KMS-11 (cell line): Measurements from ENCODE around the gene VPS35.
"Not testable (repeated sequence)": the region's sequence is repeated elsewhere in the genome, so short reads cannot be mapped to it uniquely, and the experiment has no call there.

Experiments
- H2AFZ ChIP-seq: fragments of 200-600 bp; sonication (generic); 2 replicates; pipeline ENCODE4 v1.6.1; 2016; ENCODE audit warnings: antibody characterized with exemption, mixed run types, low read depth
- H3K27ac ChIP-seq: fragments of 200-600 bp; sonication (generic); 2 replicates; pipeline ENCODE4 v1.6.1; 2016; ENCODE audit warnings: mild to moderate bottlenecking, mixed run types
- H3K27me3 ChIP-seq: fragments of 200-600 bp; sonication (generic); 2 replicates; pipeline ENCODE4 v1.6.1; 2017; ENCODE audit warnings: mild to moderate bottlenecking, low read depth, mixed run types, moderate library complexity; ENCODE audit not compliant: insufficient read depth
- H3K36me3 ChIP-seq: fragments of 200-600 bp; sonication (generic); 2 replicates; pipeline ENCODE4 v1.6.1; 2017; ENCODE audit warnings: mild to moderate bottlenecking, mixed run types; ENCODE audit not compliant: insufficient read depth
- H3K4me1 ChIP-seq: fragments of 200-600 bp; sonication (generic); 2 replicates; pipeline ENCODE4 v1.6.1; 2016; ENCODE audit warnings: mild to moderate bottlenecking, low read depth, mixed run types; ENCODE audit not compliant: poor library complexity, severe bottlenecking
- H3K4me2 ChIP-seq: fragments of 200-600 bp; sonication (generic); 2 replicates; pipeline ENCODE4 v1.7.0; 2016; ENCODE audit warnings: mild to moderate bottlenecking, mixed run types
- H3K4me3 ChIP-seq: fragments of 200-600 bp; sonication (generic); IDR thresholded peaks from 2 replicates; pipeline ENCODE4 v1.6.1; 2017; ENCODE audit warnings: low read depth, low read length, mixed read lengths; ENCODE audit not compliant: insufficient read depth
- H3K79me2 ChIP-seq: fragments of 200-600 bp; sonication (generic); 2 replicates; pipeline ENCODE4 v1.6.1; 2016; ENCODE audit warnings: low read depth, mixed run types; ENCODE audit not compliant: insufficient read depth
- H3K9ac ChIP-seq: fragments of 200-600 bp; sonication (generic); 2 replicates; pipeline ENCODE4 v1.6.1; 2016; ENCODE audit warnings: mild to moderate bottlenecking, mixed run types
- H4K20me1 ChIP-seq: fragments of 200-600 bp; sonication (generic); 2 replicates; pipeline ENCODE4 v1.6.1; 2016; ENCODE audit warnings: mild to moderate bottlenecking, mixed run types; ENCODE audit not compliant: insufficient read depth
- TF ChIP-seq, protein P1 (sequence below): fragments of 200-600 bp; sonication (generic); conservative IDR thresholded peaks from 2 replicates; pipeline ENCODE4 v1.6.1; 2017; ENCODE audit warnings: low read depth, mild to moderate bottlenecking, antibody characterized with exemption, low read length, moderate library complexity, mixed read lengths

The VPS35 gene

DNA sequence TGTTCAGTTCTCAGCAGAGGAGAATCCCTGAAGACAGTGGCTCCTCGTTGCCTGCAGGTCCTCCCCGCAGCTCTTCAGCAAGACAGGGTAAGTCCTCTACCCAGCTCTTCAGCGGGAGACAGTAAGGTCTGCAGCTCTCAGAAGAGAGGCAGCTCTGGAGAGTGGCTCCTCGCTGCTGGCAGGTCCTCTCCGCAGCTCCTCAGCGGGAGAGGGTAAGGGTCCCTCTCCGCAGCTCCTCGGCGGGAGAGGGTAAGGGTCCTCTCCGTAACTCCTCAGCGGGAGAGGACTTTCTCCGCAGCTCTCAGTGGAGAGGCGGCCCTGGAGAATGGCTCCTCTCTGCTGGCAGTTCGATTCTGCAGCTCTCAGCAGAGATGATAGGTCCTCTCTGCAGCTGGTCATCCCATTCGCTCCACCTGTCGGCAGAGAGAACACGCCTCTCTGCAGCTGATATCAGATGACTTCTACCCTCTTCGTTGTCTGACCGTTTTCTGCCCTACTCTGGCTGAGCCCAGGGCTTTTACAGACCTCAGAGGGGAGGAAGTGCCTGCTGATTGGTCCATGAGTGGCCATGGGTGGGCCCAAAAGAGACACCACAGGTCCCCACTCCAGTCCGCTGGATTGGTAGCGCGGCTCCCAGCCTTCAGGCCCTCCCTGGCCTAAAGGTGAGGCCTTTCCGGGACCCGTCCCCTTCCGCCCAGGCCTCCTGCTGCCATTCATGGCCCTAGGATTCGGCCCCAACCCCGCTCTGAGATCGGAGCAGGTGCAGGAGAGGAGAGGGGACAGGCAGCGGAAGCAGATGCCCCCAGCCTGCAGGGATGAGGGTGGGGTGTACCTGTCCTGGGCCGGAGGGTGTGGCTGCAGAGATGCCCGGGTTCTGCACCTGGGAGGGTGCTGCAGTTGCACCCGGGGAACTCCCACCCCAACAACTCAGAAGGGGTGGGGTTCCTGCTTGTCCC lies 55.9 kb downstream of the VPS35 start:
- H3K4me1 ChIP-seq, result peaks cover 15% of the 10 kb centered on the region
- peak overlapping the region; percentile 41; the same call in 1 of the 2 replicates for H3K9ac ChIP-seq
- no peaks in the 10 kb centered on the region for H4K20me1 ChIP-seq
- H3K4me2 ChIP-seq, result peak overlapping the region; percentile 53
- H3K27ac ChIP-seq, result peak overlapping the region; percentile 69
- H3K79me2 ChIP-seq, result no peaks in the 10 kb centered on the region
- TF ChIP-seq, protein P1, sequence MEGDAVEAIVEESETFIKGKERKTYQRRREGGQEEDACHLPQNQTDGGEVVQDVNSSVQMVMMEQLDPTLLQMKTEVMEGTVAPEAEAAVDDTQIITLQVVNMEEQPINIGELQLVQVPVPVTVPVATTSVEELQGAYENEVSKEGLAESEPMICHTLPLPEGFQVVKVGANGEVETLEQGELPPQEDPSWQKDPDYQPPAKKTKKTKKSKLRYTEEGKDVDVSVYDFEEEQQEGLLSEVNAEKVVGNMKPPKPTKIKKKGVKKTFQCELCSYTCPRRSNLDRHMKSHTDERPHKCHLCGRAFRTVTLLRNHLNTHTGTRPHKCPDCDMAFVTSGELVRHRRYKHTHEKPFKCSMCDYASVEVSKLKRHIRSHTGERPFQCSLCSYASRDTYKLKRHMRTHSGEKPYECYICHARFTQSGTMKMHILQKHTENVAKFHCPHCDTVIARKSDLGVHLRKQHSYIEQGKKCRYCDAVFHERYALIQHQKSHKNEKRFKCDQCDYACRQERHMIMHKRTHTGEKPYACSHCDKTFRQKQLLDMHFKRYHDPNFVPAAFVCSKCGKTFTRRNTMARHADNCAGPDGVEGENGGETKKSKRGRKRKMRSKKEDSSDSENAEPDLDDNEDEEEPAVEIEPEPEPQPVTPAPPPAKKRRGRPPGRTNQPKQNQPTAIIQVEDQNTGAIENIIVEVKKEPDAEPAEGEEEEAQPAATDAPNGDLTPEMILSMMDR, result no peak
- H3K4me3 ChIP-seq, result no peak overlapping the region
- H3K27me3 ChIP-seq, result no peaks in the 10 kb centered on the region
- H3K36me3 ChIP-seq, result no peaks in the 10 kb centered on the region
- H2AFZ ChIP-seq, result peak overlapping the region; percentile 44; the same call in 1 of the 2 replicates

DNA sequence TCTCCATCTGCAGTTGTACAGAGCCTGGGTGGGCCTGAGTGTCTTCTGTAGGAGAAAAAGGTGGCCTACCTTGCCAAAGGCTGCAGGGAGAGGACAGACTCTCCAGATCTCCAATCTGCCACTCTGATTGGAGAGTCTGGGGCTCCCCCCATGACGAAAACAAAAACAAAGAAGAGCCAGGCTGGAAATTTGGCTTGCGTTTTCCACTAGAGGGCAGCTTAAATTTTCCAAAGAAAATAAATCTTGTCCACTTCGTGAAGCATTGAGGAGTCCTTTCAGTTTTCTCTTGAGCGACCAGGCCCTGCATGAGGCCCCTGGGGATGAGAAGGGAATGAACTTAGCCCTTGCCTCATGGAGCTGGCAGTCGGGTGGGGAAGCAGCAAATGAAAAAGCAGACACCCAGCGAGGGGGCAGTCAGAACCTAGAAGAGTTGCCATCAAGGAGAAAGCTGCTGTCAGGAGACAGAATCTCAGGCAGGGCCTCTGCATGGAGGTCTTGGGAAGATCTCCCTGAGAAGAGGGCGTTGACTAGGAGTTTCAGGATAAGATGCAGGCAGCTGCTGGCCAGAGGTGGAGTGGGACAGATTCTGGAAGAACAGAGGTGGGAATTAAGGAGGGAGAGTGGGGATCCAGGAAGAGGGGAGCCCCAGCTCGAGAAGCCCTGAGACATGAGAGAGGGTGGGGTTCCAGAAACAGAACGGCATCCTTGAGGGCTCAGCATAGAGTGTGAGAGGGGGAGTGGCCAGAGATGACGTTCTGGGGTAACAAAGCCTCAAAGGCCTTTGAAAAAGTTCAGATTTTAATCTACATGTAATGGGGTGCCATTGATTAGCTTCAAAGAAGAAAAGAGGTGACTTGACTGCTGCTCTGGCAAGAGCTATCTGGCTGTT lies 59.4 kb downstream of the VPS35 start:
- TF ChIP-seq, protein P1, result no peak; the same call in 1 of the 2 replicates

GRCh38 chr16:46627746-46628145 lies 61.2 kb downstream of the VPS35 start:
- no peak overlapping the region for H3K4me3 ChIP-seq
- H3K4me1 ChIP-seq, result peaks cover 11% of the 10 kb centered on the region
- H3K79me2 ChIP-seq, result no peaks in the 10 kb centered on the region
- TF ChIP-seq, protein P1, result no peak
- H3K36me3 ChIP-seq, result no peaks in the 10 kb centered on the region
- no peak overlapping the region for H3K9ac ChIP-seq
- no peak overlapping the region for H2AFZ ChIP-seq
- H4K20me1 ChIP-seq, result no peaks in the 10 kb centered on the region
- H3K27ac ChIP-seq, result no peak overlapping the region
- no peaks in the 10 kb centered on the region for H3K27me3 ChIP-seq
- no peak overlapping the region for H3K4me2 ChIP-seq

More for the DNA sequence above, 59.4 kb downstream of the VPS35 start:
- no peak overlapping the region for H3K27ac ChIP-seq
- H3K27me3 ChIP-seq, result no peaks in the 10 kb centered on the region
- peaks cover 15% of the 10 kb centered on the region for H3K4me1 ChIP-seq
- H3K36me3 ChIP-seq, result no peaks in the 10 kb centered on the region
- no peak overlapping the region for H3K9ac ChIP-seq
- no peak overlapping the region for H3K4me3 ChIP-seq
- H4K20me1 ChIP-seq, result no peaks in the 10 kb centered on the region
- H2AFZ ChIP-seq, result peak overlapping the region; percentile 17; the same call in 1 of the 2 replicates
- H3K4me2 ChIP-seq, result no peak overlapping the region
- no peaks in the 10 kb centered on the region for H3K79me2 ChIP-seq

GRCh38 chr16:46626681-46627080 lies 62.3 kb downstream of the VPS35 start:
- not testable (repeated sequence) for H3K4me3 ChIP-seq, H3K4me2 ChIP-seq, H3K36me3 ChIP-seq, H2AFZ ChIP-seq, H3K27me3 ChIP-seq, H3K79me2 ChIP-seq, H3K4me1 ChIP-seq, H4K20me1 ChIP-seq, H3K9ac ChIP-seq, H3K27ac ChIP-seq

DNA sequence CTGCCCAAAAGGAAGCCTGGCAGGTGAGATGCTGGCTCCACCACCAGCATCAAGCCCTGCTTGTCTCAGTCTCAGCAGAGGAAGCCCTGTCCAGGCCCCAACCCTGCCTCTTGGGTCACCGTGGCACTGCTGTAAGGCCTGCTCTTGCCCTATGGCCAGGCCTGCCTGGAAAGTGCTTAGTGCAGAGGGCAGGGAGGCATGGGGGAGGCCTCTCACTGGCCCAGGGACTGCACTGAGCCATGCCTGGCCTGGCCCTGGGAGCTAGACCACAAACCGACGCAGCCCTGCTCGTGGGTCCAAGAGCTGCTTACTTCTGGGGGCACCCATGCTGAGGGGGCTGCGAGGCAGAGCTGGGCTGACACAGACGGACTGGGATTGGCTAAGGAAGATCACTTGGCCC lies 64.1 kb downstream of the VPS35 start:
- not testable (repeated sequence) for H3K4me3 ChIP-seq, H3K4me2 ChIP-seq, H3K36me3 ChIP-seq, H2AFZ ChIP-seq, H3K9ac ChIP-seq, H4K20me1 ChIP-seq, H3K27ac ChIP-seq, H3K4me1 ChIP-seq, H3K27me3 ChIP-seq
- H3K79me2 ChIP-seq, result peaks cover 12% of the 10 kb centered on the region; the same call in 1 of the 2 replicates

DNA sequence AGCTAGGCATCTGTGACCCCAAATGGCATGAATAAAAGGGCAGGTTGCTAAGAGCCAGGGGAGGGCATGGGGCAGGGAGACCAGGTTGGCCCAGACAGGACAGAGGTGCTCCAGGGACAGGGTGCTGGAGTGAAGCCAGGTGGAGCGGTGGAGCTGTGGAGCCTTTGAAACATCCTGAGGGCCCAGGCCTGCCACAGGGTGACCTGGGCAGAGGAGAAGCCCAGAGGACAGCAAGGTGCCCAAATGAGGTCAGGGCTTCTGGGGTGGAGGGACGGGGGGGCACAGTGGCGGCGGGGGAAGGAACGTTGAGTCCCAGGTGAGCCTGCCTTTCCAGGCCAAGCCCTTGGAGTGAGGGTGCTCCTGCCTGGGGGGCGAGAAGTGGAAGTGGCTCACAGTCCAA lies 65.3 kb downstream of the VPS35 start:
- not testable (repeated sequence) for H4K20me1 ChIP-seq, H3K4me2 ChIP-seq, H3K4me3 ChIP-seq, H3K9ac ChIP-seq, H3K36me3 ChIP-seq, H3K27me3 ChIP-seq, H2AFZ ChIP-seq, H3K27ac ChIP-seq
- H3K79me2 ChIP-seq, result peaks cover 23% of the 10 kb centered on the region
- H3K4me1 ChIP-seq, result peaks cover 12% of the 10 kb centered on the region

DNA sequence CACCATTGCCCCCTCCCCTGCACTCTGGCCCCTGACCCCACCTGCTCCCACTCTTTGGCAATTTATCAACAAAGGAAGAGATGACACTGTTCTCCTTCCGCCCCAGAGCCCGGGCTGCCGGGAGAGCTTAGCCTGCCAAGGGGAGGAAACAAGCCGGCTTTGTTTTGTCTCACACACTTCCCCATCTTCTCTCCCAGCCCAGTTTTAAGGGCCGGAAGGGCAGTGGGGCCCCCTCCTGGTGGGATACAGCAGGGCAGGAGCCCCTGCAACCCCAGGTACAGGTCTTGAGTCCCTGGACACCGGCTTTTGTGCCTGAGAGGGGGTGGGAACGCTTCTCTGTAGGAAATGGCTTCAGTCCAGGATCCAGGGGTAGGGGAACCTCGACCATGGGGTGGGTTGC lies 65.7 kb downstream of the VPS35 start:
- H3K36me3 ChIP-seq, result not testable (repeated sequence)

More for the DNA sequence above, 65.7 kb downstream of the VPS35 start:
- H3K4me2 ChIP-seq, H3K27me3 ChIP-seq, H3K9ac ChIP-seq, H2AFZ ChIP-seq, H3K4me3 ChIP-seq, H4K20me1 ChIP-seq, H3K27ac ChIP-seq: not testable (repeated sequence)
- Histone ChIP-seq H3K4me1 (peaks cover 12% of the 10 kb centered on the region), H3K79me2 (peaks cover 28% of the 10 kb centered on the region)
